Mesodermal cell (in vitro differentiated cells): ENCODE measurements around the gene DEFB119.
"Not testable (repeated sequence)": the region's sequence is repeated elsewhere in the genome, so short reads cannot be mapped to it uniquely, and the experiment has no call there.

Experiments used
- H3K27ac ChIP-seq: 2 replicates; pipeline ENCODE4 v1.7.0; 2013; ENCODE audit warnings: mild to moderate bottlenecking, low read depth, low read length, moderate library complexity; ENCODE audit not compliant: severe bottlenecking
- H3K36me3 ChIP-seq: 2 replicates; pipeline ENCODE4 v1.7.1; 2013; ENCODE audit warnings: mild to moderate bottlenecking, low read length, moderate library complexity; ENCODE audit not compliant: control insufficient read depth, insufficient read depth
- H3K4me1 ChIP-seq: one replicate; pipeline ENCODE4 v1.7.1; 2013; ENCODE audit warnings: mild to moderate bottlenecking, low read length; ENCODE audit not compliant: insufficient read depth, control insufficient read depth, poor library complexity, severe bottlenecking
- H3K4me3 ChIP-seq: 2 replicates; pipeline ENCODE4 v1.7.0; 2013; ENCODE audit warnings: low read length, control low read depth, mild to moderate bottlenecking; ENCODE audit not compliant: insufficient read depth, poor library complexity, severe bottlenecking; ENCODE audit errors: extremely low read depth
- H3K9me3 ChIP-seq: 2 replicates; pipeline ENCODE4 v1.7.1; 2013; ENCODE audit warnings: mild to moderate bottlenecking, low read length, moderate library complexity; ENCODE audit not compliant: control insufficient read depth
- WGBS, 2 experiments: methylation state at CpG; one replicate each; pipeline ENCODE4 v1.1.5; 2013; ENCODE audit warnings: missing lambda C conversion rate in 2 of 2; ENCODE audit not compliant: insufficient coverage in 2 of 2; 5-methylcytosine and 5-hydroxymethylcytosine counted together

DEFB119 gene

GRCh38 chr20:31394900-31395299 is 4.5 kb upstream of the DEFB119 start:
- H3K9me3 ChIP-seq = peaks cover 53% of the 10 kb centered on the region
- H3K27ac ChIP-seq = no peak overlapping the region
- WGBS, 2 experiments = 28 to 32% methylated on average over 2 to 3 of the region's 3 CpGs
- no peaks in the 10 kb centered on the region for H3K36me3 ChIP-seq
- no peaks in the 10 kb centered on the region for H3K4me1 ChIP-seq
- no peak overlapping the region for H3K4me3 ChIP-seq

DNA sequence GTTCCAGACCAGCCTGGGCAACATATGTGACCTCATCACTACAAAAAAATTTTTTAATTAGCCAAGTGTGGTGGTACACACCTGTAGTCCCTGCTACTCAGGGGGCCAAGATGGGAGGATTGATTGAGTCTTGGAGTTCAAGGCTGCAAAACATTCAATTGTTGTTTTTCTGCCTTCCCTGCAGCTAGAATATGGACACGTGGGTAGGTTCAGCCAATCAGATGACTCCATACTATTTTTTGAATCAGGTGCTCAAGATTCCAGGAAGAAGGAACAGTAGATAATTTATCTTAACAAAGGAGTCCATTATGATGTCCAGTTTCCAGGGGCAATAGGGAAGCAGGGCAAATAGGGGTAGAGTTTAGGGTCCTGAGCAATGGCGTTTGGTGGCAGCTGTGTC is 2.4 kb upstream of the DEFB119 start:
- 43% methylated on average over 1 of the region's 2 CpGs; no CpG with 5 or more reads in 1 of the 2 experiments for WGBS, 2 experiments

DNA sequence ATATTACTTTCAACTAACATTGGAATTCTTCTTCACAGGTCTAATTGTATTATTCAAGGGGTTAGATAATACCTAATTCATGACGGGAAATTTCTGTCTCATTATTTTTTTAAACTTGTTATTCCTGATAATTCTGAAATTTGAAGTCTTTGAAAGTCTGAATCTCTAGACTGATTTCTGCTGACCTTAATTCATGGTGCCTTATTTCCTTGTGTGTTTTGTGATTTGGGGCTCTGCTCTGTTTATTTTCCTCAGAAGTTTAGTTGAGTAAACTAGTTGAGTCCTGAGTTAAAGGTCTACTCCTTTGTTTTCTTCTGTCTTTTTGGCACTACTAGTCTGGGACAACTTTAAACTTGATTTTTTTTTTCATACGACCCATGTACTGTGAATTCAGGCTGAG is 16.0 kb downstream of the DEFB119 start:
- no CpG with 5 or more reads among the region's 2 CpGs for WGBS, 2 experiments
- no peak overlapping the region for H3K4me3 ChIP-seq
- H3K9me3 ChIP-seq = peaks cover 38% of the 10 kb centered on the region
- H3K36me3 ChIP-seq = no peaks in the 10 kb centered on the region
- H3K27ac ChIP-seq = no peak overlapping the region
- H3K4me1 ChIP-seq = no peaks in the 10 kb centered on the region

More for the DNA sequence above, 2.4 kb upstream of the DEFB119 start:
- no peaks in the 10 kb centered on the region for H3K36me3 ChIP-seq
- no peak overlapping the region for H3K27ac ChIP-seq
- H3K4me3 ChIP-seq = no peak overlapping the region
- H3K9me3 ChIP-seq = peaks cover 60% of the 10 kb centered on the region
- H3K4me1 ChIP-seq = no peaks in the 10 kb centered on the region

GRCh38 chr20:31368301-31368700 is 22.1 kb downstream of the DEFB119 start, which contains the start of gene DEFB118:
Gene DEFB118, plus strand, starts transcription at chr20:31368601. Its CDS starts 50 bp downstream, at chr20:31368651.
- Histone ChIP-seq H3K4me3 (no peak within 1 kb of the TSS), H3K4me1 (no peaks in the 10 kb centered on the region), H3K36me3 (no peaks in the 10 kb centered on the region), H3K9me3 (peaks cover 36% of the 10 kb centered on the region), H3K27ac (no peak within 1 kb of the TSS)
- WGBS, 2 experiments = 63 to 71% methylated on average over 2 of the region's 2 CpGs

DNA sequence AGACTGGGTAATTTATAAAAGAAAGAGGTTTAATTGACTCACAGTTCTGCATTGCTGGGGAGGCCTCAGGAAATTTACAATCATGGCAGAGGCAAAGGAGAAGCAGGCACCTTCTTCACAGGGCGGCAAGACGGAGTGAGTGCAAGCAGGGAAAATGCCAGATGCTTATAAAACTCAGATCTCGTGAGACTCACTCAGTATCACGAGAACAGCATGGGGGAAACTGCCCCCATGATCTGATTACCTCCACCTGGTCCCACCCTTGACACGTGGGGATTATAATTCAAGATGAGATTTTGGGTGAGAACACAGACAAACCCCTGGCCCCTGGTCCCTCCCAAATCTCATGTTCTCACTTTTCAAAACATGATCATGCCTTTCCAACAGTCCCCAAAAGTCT is 26.1 kb downstream of the DEFB119 start:
- not testable (repeated sequence) for H3K4me3 ChIP-seq, H3K4me1 ChIP-seq, H3K27ac ChIP-seq, H3K36me3 ChIP-seq
- 53 to 72% methylated on average over 2 to 3 of the region's 5 CpGs for WGBS, 2 experiments
- peaks cover 37% of the 10 kb centered on the region for H3K9me3 ChIP-seq

GRCh38 chr20:31363295-31363694 is 27.1 kb downstream of the DEFB119 start:
- Histone ChIP-seq H3K4me3 (no peak overlapping the region), H3K4me1 (no peaks in the 10 kb centered on the region), H3K36me3 (no peaks in the 10 kb centered on the region), H3K9me3 (peaks cover 31% of the 10 kb centered on the region), H3K27ac (no peak overlapping the region)
- whole genome bisulfite sequencing, 2 experiments = no CpG with 5 or more reads among the region's 4 CpGs

- no peaks in the 10 kb centered on the region for H3K36me3 ChIP-seq
- no peak overlapping the region for H3K27ac ChIP-seq
- peaks cover 41% of the 10 kb centered on the region for H3K9me3 ChIP-seq
- no peak overlapping the region for H3K4me3 ChIP-seq
- H3K4me1 ChIP-seq = no peaks in the 10 kb centered on the region
- WGBS, 2 experiments = 17 to 57% methylated on average over 1 of the region's 1 CpG
Measured at GRCh38 chr20:31355981-31356380, 34.4 kb downstream of the DEFB119 start.

- Histone ChIP-seq H3K36me3 (no peaks in the 10 kb centered on the region), H3K9me3 (peaks cover 52% of the 10 kb centered on the region), H3K4me1 (no peaks in the 10 kb centered on the region), H3K27ac (no peak overlapping the region), H3K4me3 (no peak overlapping the region)
Measured at GRCh38 chr20:31341470-31341869, 48.9 kb downstream of the DEFB119 start.

DNA sequence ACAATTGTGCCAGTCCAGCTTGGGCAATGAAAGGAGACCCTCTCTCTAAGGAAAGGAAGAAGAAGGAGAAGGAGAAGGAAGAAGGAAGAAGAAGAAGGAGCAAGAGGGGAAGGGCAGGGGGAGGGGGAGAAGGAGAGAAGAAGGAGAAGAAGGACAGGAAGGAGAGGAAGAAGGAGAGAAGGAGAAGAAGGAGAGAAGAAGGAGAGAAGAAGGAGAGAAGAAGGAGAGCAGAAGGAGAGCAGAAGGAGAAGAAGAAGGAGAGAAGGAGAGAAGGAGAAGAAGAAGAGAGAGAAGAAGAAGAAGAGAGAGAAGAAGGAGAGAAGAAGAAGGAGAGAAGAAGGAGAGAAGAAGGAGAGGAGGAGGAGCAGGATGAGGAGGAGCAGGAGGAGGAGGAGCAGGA is 59.5 kb downstream of the DEFB119 start:
- Histone ChIP-seq H3K27ac (no peak overlapping the region), H3K4me1 (no peaks in the 10 kb centered on the region), H3K36me3 (no peaks in the 10 kb centered on the region), H3K4me3 (no peak overlapping the region), H3K9me3 (peaks cover 29% of the 10 kb centered on the region)
